SK-N-SH (cell line): ENCODE measurements around the gene ATAD3B. TPM values are rescaled to one million over a fixed set of nuclear protein-coding genes. Genes with fewer than 3 reads are reported as not detected.

Source experiments
- CTCF ChIA-PET: fragments of 300-600, 350-600 bp; formaldehyde crosslinking; extraction: SDS; loops from one replicate; lab custom pipeline; 2021; lab: Yijun Ruan, JAX
- POLR2A ChIA-PET: fragments of 350-600 bp; sonication (Branson Sonifier 250); formaldehyde crosslinking; extraction: SDS; loops from one replicate; lab custom pipeline; 2020; ENCODE audit warnings: antibody characterized with exemption, inconsistent platforms; lab: Yijun Ruan, JAX
- DNase-seq: peaks from one replicate; pipeline ENCODE4 v3.0.0; 2012
- H2AFZ ChIP-seq: fragments of 200-600 bp; sonication (generic); 2 replicates; pipeline ENCODE4 v1.8.1; 2016; ENCODE audit warnings: antibody characterized with exemption, mild to moderate bottlenecking, low read depth
- H3F3A ChIP-seq: fragments of 200-600 bp; sonication (generic); replicated peaks from 2 replicates; pipeline ENCODE3; 2016; ENCODE audit warnings: antibody characterized with exemption, mild to moderate bottlenecking; ENCODE audit not compliant: insufficient read depth
- H3K27ac ChIP-seq, 2 experiments: fragments of 200-500 bp in 1 of 2; fragments of 200-600 bp in 1 of 2; sonication (Bioruptor generic) in 1 of 2; sonication (generic), shearing (Covaris generic) in 1 of 2; 2 replicates each; pipeline versions ENCODE4 v1.5.1 to v1.6.1; 2014 to 2016; ENCODE audit warnings: low read depth in 2 of 2, inconsistent platforms in 1 of 2, low read length in 1 of 2, mild to moderate bottlenecking in 1 of 2, mixed read lengths in 1 of 2
- H3K27me3 ChIP-seq: fragments of 200-600 bp; sonication (generic), shearing (Covaris generic); 2 replicates; pipeline ENCODE4 v1.6.1; 2016; ENCODE audit warnings: mixed run types; ENCODE audit not compliant: insufficient read depth
- H3K36me3 ChIP-seq, 2 experiments: fragments of 200-500 bp in 1 of 2; fragments of 200-600 bp in 1 of 2; sonication (Bioruptor generic) in 1 of 2; sonication (generic) in 1 of 2; replicated peaks in 1 of 2; 2 replicates each; pipeline versions ENCODE3 to v1.5.1; 2014 to 2016; ENCODE audit warnings: low read length in 1 of 2, mild to moderate bottlenecking in 1 of 2; ENCODE audit not compliant: insufficient read depth in 2 of 2, control insufficient read depth in 1 of 2
- H3K4me1 ChIP-seq, 2 experiments: fragments of 200-500 bp in 1 of 2; fragments of 200-600 bp in 1 of 2; sonication (Bioruptor generic) in 1 of 2; sonication (generic), shearing (Covaris generic) in 1 of 2; 2 replicates each; pipeline versions ENCODE4 v1.5.1 to v1.6.1; 2014 to 2016; ENCODE audit warnings: low read depth in 1 of 2, low read length in 1 of 2, mixed run types in 1 of 2; ENCODE audit not compliant: insufficient read depth in 2 of 2, control insufficient read depth in 1 of 2
- H3K4me2 ChIP-seq: fragments of 200-600 bp; sonication (generic), shearing (Covaris generic); 2 replicates; pipeline ENCODE4 v1.6.1; 2017; ENCODE audit warnings: mixed run types
- H3K4me3 ChIP-seq, 2 experiments: fragments of 200-500 bp in 1 of 2; fragments of 200-600 bp in 1 of 2; sonication (Bioruptor generic) in 1 of 2; sonication (generic), shearing (Covaris generic) in 1 of 2; 2 replicates each; pipeline versions ENCODE4 v1.5.1 to v1.8.1; 2014 to 2016; ENCODE audit warnings: low read depth in 2 of 2, inconsistent platforms in 1 of 2, low read length in 1 of 2, mild to moderate bottlenecking in 1 of 2, mixed read lengths in 1 of 2, moderate library complexity in 1 of 2
- H3K79me2 ChIP-seq: fragments of 200-600 bp; sonication (generic); 2 replicates; pipeline ENCODE4 v1.8.1; 2017; ENCODE audit warnings: mild to moderate bottlenecking; ENCODE audit not compliant: insufficient read depth
- H3K9ac ChIP-seq: fragments of 200-600 bp; sonication (generic); 2 replicates; pipeline ENCODE4 v1.6.1; 2017; ENCODE audit warnings: mixed run types
- H3K9me2 ChIP-seq: fragments of 200-600 bp; sonication (generic); 2 replicates; pipeline ENCODE4 v1.6.1; 2017; ENCODE audit warnings: mixed run types
- H3K9me3 ChIP-seq: fragments of 200-600 bp; sonication (generic); 2 replicates; pipeline ENCODE4 v1.6.1; 2017; ENCODE audit warnings: mixed run types, mild to moderate bottlenecking, moderate library complexity
- H4K20me1 ChIP-seq: fragments of 200-600 bp; sonication (generic); 2 replicates; pipeline ENCODE4 v1.6.1; 2017; ENCODE audit warnings: mild to moderate bottlenecking, mixed run types; ENCODE audit not compliant: insufficient read depth
- CHD2 ChIP-seq: fragments of 150-350 bp; IDR thresholded peaks from 2 replicates; pipeline ENCODE4 v1.6.1; 2018; ENCODE audit warnings: low read length; ENCODE audit not compliant: partially characterized antibody
- ELF1 ChIP-seq: IDR thresholded peaks from 2 replicates; pipeline ENCODE4 v1.4.0; 2012
- EP300 ChIP-seq, 2 experiments: IDR thresholded peaks; 2 replicates each; pipeline versions ENCODE4 v1.4.0 to v1.6.1; 2012; ENCODE audit warnings: borderline replicate concordance in 1 of 2, low read depth in 1 of 2, low read length in 1 of 2
- FOSL2 ChIP-seq: IDR thresholded peaks from 2 replicates; pipeline ENCODE4 v1.4.0; 2012; ENCODE audit warnings: low read depth, mild to moderate bottlenecking, moderate library complexity, borderline replicate concordance
- GABPA ChIP-seq: IDR thresholded peaks from 2 replicates; pipeline ENCODE4 v1.4.0; 2012; ENCODE audit warnings: low read depth, mild to moderate bottlenecking
- MEF2A ChIP-seq: IDR thresholded peaks from 2 replicates; pipeline ENCODE4 v1.4.0; 2012; ENCODE audit warnings: low read depth, borderline replicate concordance
- MXI1 ChIP-seq: IDR thresholded peaks from 2 replicates; pipeline ENCODE4 v1.6.1; 2012; ENCODE audit warnings: mild to moderate bottlenecking, low read depth, low read length, improper control_type of control experiment
- NFIC ChIP-seq: IDR thresholded peaks from 2 replicates; pipeline ENCODE4 v1.4.0; 2012; ENCODE audit warnings: borderline replicate concordance
- POLR2AphosphoS5 ChIP-seq: IDR thresholded peaks from 2 replicates; pipeline ENCODE4 v1.6.1; 2012; ENCODE audit warnings: low read depth, low read length
- RAD21 ChIP-seq: IDR thresholded peaks from 2 replicates; pipeline ENCODE4 v1.6.1; 2012; ENCODE audit warnings: mild to moderate bottlenecking, low read length
- RCOR1 ChIP-seq: fragments of 150-350 bp; IDR thresholded peaks from 2 replicates; pipeline ENCODE4 v1.6.1; 2017; ENCODE audit warnings: antibody characterized with exemption, low read length
- RFX5 ChIP-seq: IDR thresholded peaks from 2 replicates; pipeline ENCODE4 v1.6.1; 2012; ENCODE audit warnings: mild to moderate bottlenecking, improper control_type of control experiment, low read length
- RXRA ChIP-seq: IDR thresholded peaks from 2 replicates; pipeline ENCODE4 v1.4.0; 2012; ENCODE audit warnings: low read depth, mild to moderate bottlenecking, borderline replicate concordance
- SIN3A ChIP-seq: IDR thresholded peaks from 2 replicates; pipeline ENCODE4 v1.6.1; 2012; ENCODE audit warnings: low read depth, mild to moderate bottlenecking, low read length, moderate library complexity, borderline replicate concordance
- SMC3 ChIP-seq: IDR thresholded peaks from 2 replicates; pipeline ENCODE4 v1.6.1; 2012; ENCODE audit warnings: low read depth, low read length, improper control_type of control experiment
- TEAD4 ChIP-seq: IDR thresholded peaks from 2 replicates; pipeline ENCODE4 v1.4.0; 2012; ENCODE audit warnings: mild to moderate bottlenecking, borderline replicate concordance; ENCODE audit not compliant: insufficient read depth
- USF2 ChIP-seq: fragments of 150-350 bp; IDR thresholded peaks from 2 replicates; pipeline ENCODE4 v1.6.1; 2017; ENCODE audit warnings: antibody characterized with exemption, low read length, low read depth, borderline replicate concordance
- YY1 ChIP-seq: IDR thresholded peaks from 2 replicates; pipeline ENCODE4 v1.4.0; 2012; ENCODE audit warnings: low read depth, mild to moderate bottlenecking
- WGBS: methylation state at CpG from one replicate; pipeline ENCODE4 v1.1.6; 2017; ENCODE audit warnings: low lambda C conversion rate; 5-methylcytosine and 5-hydroxymethylcytosine counted together
- polyA plus RNA-seq, 3 experiments: library from polyadenylated mRNA; depleted of rRNA; stranded (reverse); fragments of >200 nt; gene quantifications; 2 replicates each; pipeline ENCODE4 v1.2.3, GENCODE V29; 2012
- TF ChIP-seq, protein P1 (sequence below): IDR thresholded peaks from 2 replicates; pipeline ENCODE4 v1.4.0; 2012; ENCODE audit warnings: low read depth
- TF ChIP-seq, protein P2 (sequence below): IDR thresholded peaks from 2 replicates; pipeline ENCODE4 v1.6.1; 2012; ENCODE audit warnings: mild to moderate bottlenecking, low read depth, low read length, moderate library complexity

The ATAD3B gene
- polyA plus RNA-seq, 1 of the 3 experiments (the other 2 are of a cell fraction): 71.6 TPM

- 60% methylated on average over 6 of the region's 11 CpGs for WGBS
- Histone ChIP-seq H3K4me1 (peaks cover 0 to 16% of the 10 kb centered on the region in 2 experiments; a peak in 1 of 4 replicates), H3K4me3 (no peak overlapping the region), H3K9ac (no peak overlapping the region), H3K36me3 (no peaks in the 10 kb centered on the region), H3K4me2 (no peak overlapping the region), H3K9me2 (no peaks in the 10 kb centered on the region), H4K20me1 (no peaks in the 10 kb centered on the region), H2AFZ (no peak overlapping the region), H3F3A (no peaks in the 10 kb centered on the region), H3K79me2 (no peaks in the 10 kb centered on the region), H3K27ac (no peak overlapping the region), H3K9me3 (no peaks in the 10 kb centered on the region), H3K27me3 (no peaks in the 10 kb centered on the region)
- POLR2A ChIA-PET: no interaction called here
- TF ChIP-seq POLR2AphosphoS5: no peak
- TF ChIP-seq RXRA: no peak
- TF ChIP-seq, protein P1, sequence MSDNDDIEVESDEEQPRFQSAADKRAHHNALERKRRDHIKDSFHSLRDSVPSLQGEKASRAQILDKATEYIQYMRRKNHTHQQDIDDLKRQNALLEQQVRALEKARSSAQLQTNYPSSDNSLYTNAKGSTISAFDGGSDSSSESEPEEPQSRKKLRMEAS: no peak
- CTCF ChIA-PET: interaction anchor here (1.4 kb wide), 1 partner anchor 68 kb away, joined by 3 read pairs; no protein-coding TSS in a partner anchor
- DNase-seq: peak; percentile 19
Measured at GRCh38 chr1:1437904-1438376, 33.6 kb upstream of the ATAD3B start.

- peaks cover 0 to 13% of the 10 kb centered on the region in 2 experiments; a peak in 1 of 4 replicates for H3K4me1 ChIP-seq
- no peak overlapping the region for H3K4me3 ChIP-seq
- DNase-seq: peak; percentile 32
- WGBS: 84% methylated on average over 14 of the region's 45 CpGs
- no peaks in the 10 kb centered on the region for H3K9me3 ChIP-seq
- no peak overlapping the region for H3K4me2 ChIP-seq
- H3K36me3 ChIP-seq: no peaks in the 10 kb centered on the region
- POLR2A ChIA-PET: no interaction called here
- TF ChIP-seq, protein P2, sequence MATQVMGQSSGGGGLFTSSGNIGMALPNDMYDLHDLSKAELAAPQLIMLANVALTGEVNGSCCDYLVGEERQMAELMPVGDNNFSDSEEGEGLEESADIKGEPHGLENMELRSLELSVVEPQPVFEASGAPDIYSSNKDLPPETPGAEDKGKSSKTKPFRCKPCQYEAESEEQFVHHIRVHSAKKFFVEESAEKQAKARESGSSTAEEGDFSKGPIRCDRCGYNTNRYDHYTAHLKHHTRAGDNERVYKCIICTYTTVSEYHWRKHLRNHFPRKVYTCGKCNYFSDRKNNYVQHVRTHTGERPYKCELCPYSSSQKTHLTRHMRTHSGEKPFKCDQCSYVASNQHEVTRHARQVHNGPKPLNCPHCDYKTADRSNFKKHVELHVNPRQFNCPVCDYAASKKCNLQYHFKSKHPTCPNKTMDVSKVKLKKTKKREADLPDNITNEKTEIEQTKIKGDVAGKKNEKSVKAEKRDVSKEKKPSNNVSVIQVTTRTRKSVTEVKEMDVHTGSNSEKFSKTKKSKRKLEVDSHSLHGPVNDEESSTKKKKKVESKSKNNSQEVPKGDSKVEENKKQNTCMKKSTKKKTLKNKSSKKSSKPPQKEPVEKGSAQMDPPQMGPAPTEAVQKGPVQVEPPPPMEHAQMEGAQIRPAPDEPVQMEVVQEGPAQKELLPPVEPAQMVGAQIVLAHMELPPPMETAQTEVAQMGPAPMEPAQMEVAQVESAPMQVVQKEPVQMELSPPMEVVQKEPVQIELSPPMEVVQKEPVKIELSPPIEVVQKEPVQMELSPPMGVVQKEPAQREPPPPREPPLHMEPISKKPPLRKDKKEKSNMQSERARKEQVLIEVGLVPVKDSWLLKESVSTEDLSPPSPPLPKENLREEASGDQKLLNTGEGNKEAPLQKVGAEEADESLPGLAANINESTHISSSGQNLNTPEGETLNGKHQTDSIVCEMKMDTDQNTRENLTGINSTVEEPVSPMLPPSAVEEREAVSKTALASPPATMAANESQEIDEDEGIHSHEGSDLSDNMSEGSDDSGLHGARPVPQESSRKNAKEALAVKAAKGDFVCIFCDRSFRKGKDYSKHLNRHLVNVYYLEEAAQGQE: no peak
- TF ChIP-seq SIN3A: no peak
- TF ChIP-seq RCOR1: no peak
- TF ChIP-seq TEAD4: no peak
- TF ChIP-seq USF2: no peak
- TF ChIP-seq SMC3: no peak
- no peak for TF ChIP-seq YY1
- no peak for TF ChIP-seq EP300 (IDR thresholded peaks at IDR 0.05; ENCODE audit: borderline replicate concordance in 1 of 2, low read depth in 1 of 2, low read length in 1 of 2)
- TF ChIP-seq RAD21: no peak
- no peak for TF ChIP-seq CHD2
- no peak for TF ChIP-seq NFIC
- no peak for TF ChIP-seq MXI1
- TF ChIP-seq POLR2AphosphoS5: no peak
- no peak for TF ChIP-seq MEF2A
- TF ChIP-seq FOSL2: no peak
- TF ChIP-seq GABPA: no peak
- TF ChIP-seq RFX5: no peak
- no peak for TF ChIP-seq RXRA
- no peak for TF ChIP-seq ELF1
- H3F3A ChIP-seq: no peaks in the 10 kb centered on the region
- no peaks in the 10 kb centered on the region for H3K79me2 ChIP-seq
- H3K9ac ChIP-seq: no peak overlapping the region
- H3K27ac ChIP-seq: no peak overlapping the region
- H2AFZ ChIP-seq: no peak overlapping the region
- CTCF ChIA-PET: interaction anchor here (1.4 kb wide), 1 partner anchor 67 kb away, joined by 3 read pairs; no protein-coding TSS in a partner anchor
- no peaks in the 10 kb centered on the region for H3K9me2 ChIP-seq
- H3K27me3 ChIP-seq: no peaks in the 10 kb centered on the region
- H4K20me1 ChIP-seq: no peaks in the 10 kb centered on the region
Measured at GRCh38 chr1:1438531-1439381, 32.8 kb upstream of the ATAD3B start.
